Cerebellar nuclear complex (tissue), 1 donor: ENCODE results near the gene ADAT1.

Source experiments
- DNase-seq, 2 experiments: peaks; one replicate each; lab custom pipeline; 2025; lab: John Stamatoyannopoulos, UW

Gene ADAT1

DNA sequence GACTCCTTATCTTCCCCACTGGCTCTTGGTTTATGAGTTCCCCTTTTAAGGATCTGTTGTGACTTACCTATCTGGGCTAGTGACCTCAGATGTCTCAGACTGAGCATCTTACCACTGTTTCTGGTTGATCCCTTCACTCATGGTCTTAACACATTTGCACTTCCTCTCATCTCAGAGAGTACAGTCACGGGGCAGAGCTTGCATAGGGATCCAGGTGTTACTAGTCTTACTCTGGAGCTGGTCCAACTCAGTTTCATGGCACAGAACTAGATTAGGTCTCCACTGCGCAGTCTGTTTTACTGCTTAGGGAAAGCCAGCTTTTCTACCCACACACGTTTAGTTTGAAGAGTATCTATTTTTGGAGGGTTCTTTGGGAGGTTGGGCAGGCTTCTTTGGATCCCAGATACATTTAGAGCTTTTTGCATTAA, 46.7 kb downstream of the ADAT1 start:
- DNase-seq: no peak

DNA sequence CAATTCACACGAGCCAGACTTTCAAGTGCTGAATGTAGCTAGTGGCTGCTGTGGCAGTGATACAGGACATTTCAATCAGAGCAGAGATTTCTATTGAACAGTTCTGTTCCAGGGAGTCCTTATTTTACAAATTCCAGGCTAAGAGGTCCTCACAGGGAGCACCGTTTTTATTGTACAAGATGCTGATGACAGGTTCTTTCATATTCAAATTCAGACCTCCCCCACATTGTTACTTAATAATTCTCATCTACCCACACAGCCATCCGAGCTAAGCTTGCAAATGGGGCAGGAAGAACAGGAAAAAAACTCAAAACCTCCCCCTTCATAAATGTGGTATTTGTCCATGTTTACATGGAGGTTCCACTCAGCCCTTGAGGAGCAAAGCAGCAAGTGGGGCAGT, 47.1 kb downstream of the ADAT1 start:
- DNase-seq: no peak

DNA sequence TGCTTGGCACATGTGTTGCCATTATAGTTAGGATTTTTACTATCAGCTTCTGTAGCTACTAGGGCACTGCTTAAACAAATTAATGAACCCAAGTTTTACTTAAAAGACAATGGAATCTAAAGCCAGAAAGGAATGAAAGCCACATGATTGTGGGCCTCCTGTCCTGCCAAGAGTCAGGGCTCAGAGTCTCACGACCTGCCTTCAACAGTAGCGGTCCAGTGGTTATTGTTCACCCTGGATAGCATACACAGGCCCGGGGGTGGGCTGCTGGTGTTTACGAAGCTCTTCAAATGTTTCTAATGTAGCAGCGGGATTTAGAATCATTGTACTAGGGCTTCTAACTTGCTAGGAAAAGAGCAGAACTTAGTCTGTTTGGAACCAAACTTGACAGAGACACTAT, 49.1 kb downstream of the ADAT1 start:
- DNase-seq: no peak

- no peak for DNase-seq
These were observed 50.1 kb downstream of the ADAT1 start for GRCh38 chr16:75572864-75573542.

DNA sequence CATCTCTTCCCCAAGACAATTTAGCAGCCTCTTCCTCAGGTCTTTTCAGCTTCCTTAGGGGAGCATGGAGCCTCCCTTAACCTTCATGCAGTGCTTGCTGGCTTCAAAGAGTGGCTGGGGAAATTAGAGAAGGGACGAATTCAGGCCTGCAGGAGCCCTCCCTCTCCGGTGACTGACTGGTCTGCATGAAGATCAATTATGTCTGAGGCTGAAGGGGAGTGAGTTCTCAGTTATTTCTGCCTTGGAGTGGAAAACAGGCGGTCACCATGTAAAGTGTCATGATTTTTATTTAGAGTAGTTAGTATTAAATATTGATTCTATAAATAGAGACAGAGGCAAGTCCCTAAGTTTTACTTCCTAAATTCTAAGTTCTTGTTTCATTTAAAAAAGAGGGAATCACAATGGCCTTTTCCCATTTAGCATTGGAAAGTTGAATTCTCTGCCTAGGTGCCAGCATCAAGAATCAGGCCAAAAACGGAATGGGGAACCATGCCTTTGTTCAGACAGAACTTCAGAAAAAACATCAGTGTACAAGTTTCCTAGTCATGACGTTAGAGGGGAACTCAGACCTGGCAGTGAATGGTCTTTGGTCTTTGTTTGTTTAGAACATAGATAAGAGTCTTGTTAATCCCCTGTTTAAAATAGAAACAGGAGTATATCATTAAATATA, 52.5 kb downstream of the ADAT1 start:
- no peak for DNase-seq

DNA sequence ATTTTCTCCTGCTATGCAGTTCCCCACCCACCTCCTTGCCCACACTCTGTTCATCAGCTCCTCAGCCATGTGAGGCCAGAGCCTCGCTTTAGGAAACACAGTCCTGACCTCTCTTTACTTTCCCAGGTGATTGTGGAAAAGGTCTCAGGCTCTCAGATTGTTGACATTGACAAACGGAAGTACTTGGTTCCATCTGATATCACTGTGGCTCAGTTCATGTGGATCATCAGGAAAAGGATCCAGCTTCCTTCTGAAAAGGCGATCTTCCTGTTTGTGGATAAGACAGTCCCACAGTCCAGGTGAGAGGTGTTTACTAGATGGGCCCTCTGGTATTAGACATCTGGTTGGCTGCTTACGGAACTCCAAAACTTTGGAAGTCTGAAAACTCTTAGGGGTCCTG, 55.2 kb downstream of the ADAT1 start:
- DNase-seq: no peak

DNA sequence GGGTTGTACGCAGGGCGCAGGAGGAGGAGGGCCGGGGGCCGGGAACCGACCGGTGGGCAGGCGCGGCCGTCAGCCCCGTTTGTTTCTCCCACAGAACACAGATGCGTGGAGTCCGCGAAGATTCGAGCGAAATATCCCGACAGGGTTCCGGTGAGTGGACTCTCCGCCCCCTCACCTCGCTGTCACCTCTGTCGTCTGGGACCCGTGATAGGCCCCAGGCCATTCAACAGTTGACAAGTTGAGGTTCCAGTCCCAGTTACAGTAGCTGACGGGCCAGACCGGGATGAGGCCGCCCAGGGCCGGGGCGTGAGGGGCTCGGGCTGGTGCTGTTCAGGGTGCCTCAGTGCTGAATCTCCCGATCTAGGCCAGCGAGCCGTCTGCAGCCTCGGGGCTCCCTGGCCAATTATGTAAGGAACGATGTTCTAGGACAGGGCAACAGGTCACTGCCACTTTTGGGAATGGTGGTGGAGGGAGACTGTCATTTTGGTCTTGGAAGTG, 56.3 kb downstream of the ADAT1 start:
- no peak for DNase-seq

GRCh38 chr16:75566040-75566757, 56.9 kb downstream of the ADAT1 start, which contains the start of gene GABARAPL2:
TSS of gene GABARAPL2 (plus strand) at chr16:75566379. CDS start at chr16:75566487, 108 bp downstream.
- peak in 1 of 2 experiments; percentile 56 for DNase-seq

GRCh38 chr16:75565640-75566039, 57.4 kb downstream of the ADAT1 start:
- DNase-seq: no peak

DNA sequence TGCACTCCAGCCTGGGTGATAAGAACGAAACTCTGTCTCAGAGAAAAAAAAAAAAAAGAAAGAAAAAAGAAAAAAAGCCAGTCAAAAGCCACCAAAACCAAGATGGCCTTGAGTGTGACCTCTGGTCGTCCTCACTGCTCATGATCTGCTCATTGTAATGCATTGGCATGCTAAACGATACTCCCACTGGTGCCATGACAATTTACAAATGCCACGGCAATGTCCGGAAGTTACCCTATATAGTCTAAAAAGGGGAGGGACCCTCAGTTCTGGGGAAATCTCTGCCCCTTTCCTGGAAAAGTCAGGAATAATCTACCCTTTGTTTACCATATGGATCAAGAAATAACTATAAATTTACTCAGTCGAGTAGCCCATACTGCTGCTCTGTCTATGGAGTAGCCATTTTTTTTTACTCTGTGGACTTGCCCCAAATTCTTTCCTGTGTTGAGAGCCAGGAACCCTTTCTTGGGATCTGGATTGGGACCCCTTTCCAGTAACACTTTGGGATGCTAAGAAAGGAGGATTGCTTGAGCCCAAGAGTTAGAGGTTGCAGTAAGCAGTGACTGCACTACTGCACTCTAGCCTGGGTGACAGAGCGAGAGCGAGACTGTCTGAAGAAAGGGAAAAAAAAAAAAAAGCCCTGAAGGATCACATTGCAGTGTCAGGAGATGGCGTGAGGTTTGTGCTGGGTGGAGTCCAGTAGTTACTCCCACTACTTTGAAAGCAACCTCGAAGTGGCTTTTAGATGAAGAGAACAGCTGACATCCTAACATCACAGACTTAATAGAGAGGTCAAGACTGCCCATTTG, 63.3 kb downstream of the ADAT1 start:
- no peak for DNase-seq

DNA sequence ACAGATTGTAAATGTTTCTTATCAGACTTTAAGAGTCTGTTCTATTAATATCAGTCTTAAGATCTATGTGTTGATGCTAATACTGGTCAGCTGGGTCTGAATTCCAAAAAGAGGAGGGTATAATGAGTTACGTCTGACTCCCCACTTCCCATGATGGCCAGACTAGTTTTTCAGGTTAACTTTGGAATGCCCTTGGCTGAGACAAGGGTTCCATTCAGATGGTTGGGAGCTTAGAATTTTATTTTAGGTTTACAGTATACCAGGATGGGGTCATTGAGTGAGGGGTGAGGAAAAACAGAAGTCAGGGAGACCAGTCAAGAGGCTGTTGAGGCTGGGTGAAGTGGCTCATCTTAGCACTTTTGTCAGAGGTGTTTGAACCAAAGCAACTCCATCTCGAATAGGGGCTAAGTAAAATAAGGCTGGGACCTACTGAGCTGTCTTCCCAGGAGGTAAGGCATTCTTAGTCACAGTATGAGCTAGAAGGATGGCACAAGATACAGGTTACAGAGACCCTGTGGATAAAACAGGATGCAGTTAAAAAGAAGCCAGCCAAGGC, 64.2 kb downstream of the ADAT1 start:
- no peak for DNase-seq

DNA sequence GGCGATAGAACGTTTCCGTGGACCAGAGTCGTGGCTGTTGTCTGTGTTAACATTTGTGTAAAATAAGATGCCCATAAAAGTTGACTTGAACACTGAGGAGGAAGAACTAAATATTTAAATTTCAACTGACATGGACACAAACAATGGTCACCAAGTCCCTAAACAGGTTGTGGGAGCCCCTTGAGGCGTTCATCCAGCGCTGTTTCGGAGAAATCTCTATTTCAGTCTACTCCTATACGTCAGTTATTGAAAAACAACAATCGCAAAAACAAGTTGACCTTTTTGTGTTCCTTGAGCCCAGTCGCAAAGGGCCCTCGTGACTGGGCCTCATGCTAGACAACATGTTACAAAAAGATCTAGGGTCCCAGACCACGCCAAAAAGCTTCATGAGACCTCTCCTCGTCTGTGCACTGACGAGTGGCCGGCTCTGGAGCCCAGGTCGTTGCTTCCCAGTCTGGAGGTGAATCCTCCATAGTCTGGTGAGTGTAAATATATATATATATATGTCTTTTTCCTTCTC, 66.6 kb downstream of the ADAT1 start:
- no peak for DNase-seq

DNA sequence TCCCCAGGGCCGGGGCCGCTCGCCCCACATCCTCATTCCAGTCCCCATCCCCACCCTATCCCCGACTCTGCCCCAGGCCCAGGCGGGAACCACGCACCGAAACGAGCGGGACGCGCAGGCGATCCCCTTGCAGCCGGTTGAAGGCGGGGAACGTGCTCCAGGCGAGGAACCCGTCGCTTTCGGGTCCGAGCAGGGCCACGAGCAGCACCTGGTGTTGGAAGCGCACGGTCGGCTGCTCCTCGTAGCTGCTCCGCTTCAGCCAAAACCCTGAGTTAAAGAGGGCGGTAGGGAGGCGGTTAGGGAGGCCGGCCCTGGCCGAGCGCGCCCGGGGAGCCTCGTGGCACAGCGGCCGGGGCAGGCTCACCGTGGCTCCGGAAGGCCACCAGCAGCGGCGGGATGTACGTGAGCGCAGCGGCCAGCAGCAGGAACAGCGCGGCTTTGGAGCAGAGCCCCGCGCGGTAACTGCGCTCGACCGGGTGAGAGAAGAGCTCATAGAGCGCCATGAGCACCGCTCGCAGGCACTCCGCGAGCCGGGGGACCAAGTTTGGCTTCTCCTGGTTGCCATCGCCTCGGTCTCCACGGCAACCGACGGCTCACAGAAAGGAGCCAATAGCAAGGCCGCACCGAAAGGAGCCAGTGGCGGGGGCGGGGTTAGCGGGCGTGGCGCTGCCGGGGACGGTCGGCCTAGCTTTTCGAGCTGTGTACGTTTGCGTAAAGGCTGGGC, 67.2 kb downstream of the ADAT1 start, which contains the start of gene TMEM231:
TMEM231 (minus strand) TSS at position 546 of the 724 bp plus-strand sequence; CDS start at position 503, 43 bp downstream.
- DNase-seq: peak; percentile 68 to 89

DNA sequence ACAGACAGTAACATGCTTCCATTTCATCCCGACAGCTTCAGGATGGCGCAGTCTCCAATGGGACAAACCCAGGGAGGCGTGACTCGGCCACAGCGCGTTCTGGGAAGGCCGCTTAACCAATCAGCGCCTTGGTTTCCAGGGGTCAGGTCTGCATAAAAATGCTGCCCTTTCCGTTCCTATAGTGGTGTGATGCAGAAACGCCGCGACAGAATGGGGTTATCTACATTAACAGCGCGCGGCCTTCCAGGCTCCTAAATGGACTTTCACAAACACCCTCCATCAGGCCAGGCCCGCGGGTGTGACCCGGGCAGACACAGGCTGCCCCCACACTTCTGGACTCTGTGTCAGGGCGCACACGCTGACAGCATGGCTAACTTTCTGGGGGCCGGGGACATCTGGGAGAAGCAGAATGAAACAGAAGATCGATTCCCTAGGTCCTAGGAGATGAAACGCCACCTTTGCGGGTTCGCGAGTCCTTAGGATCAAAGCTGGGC, 67.8 kb downstream of the ADAT1 start:
- DNase-seq: peak; percentile 38 to 76

DNA sequence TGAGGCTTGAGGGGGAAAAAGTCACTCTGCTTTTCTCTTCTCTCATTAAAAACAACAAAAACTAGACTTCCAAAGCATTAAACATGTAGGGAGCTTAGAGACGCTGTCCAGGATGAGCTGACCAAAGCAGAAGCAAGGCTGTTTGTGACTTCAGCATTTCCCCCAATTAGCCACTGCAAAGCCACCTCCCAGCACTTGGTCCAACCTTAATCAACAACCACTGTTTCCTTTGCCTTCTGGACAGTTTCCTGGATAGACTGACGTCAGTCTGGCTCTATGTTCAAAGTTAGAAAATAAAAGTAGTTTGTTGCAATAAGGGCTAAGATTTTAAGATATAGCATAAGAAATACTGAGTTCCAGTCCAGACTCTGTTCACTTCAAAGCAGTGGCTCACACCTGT, 70.1 kb downstream of the ADAT1 start:
- DNase-seq: no peak

- peak; percentile 80 to 81 for DNase-seq
These were observed 72.8 kb downstream of the ADAT1 start for GRCh38 chr16:75550211-75550662.
